ENCODE results near the gene DIABLO. TPM values are rescaled to one million over a fixed set of nuclear protein-coding genes. Genes with fewer than 3 reads are reported as not detected.

Gene DIABLO
- total RNA-seq, 2 donors from 2014 or later = 54.1 to 132 TPM

DNA sequence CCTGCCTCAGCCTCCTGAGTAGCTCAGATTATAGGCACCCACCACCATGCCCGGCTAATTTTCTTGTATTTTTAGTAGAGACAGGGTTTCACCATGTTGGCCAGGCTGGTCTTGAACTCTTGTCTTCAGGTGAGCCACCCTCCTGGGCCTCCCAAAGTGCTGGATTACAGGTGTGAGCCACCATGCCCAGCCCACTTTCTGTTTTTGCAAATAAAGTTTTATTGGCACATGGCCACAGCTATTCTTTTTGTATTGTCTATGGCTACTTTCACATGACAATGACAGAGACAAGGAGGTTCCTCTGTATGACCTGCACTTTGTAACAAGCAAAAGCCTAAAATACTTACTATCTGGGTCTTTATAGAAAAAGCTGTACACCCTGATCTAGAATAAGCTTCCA lies 19.7 kb upstream of the DIABLO start:
- TF ChIP-seq POLR2A (IDR thresholded peaks at IDR 0.05) = no peak
- TF ChIP-seq POLR2AphosphoS5 (IDR thresholded peaks at IDR 0.05) = no peak
- TF ChIP-seq, protein P1, sequence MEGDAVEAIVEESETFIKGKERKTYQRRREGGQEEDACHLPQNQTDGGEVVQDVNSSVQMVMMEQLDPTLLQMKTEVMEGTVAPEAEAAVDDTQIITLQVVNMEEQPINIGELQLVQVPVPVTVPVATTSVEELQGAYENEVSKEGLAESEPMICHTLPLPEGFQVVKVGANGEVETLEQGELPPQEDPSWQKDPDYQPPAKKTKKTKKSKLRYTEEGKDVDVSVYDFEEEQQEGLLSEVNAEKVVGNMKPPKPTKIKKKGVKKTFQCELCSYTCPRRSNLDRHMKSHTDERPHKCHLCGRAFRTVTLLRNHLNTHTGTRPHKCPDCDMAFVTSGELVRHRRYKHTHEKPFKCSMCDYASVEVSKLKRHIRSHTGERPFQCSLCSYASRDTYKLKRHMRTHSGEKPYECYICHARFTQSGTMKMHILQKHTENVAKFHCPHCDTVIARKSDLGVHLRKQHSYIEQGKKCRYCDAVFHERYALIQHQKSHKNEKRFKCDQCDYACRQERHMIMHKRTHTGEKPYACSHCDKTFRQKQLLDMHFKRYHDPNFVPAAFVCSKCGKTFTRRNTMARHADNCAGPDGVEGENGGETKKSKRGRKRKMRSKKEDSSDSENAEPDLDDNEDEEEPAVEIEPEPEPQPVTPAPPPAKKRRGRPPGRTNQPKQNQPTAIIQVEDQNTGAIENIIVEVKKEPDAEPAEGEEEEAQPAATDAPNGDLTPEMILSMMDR (IDR thresholded peaks at IDR 0.05) = no peak
- no peak for DNase-seq (ENCODE audit: low spot score)
- Histone ChIP-seq H3K9me3 (no peaks in the 10 kb centered on the region), H3K4me3 (no peak overlapping the region), H3K36me3 (peaks cover 0 to 7% of the 10 kb centered on the region in 2 donors), H3K27me3 (replicated peaks; ENCODE audit: insufficient read depth) (no peaks in the 10 kb centered on the region), H3K4me1 (replicated peaks) (no peaks in the 10 kb centered on the region), H3K27ac (no peak overlapping the region)
- intact Hi-C loops (cut with DNase I) = no loop called here
- 100% methylated on average over 1 of the region's 1 CpG for WGBS

DNA sequence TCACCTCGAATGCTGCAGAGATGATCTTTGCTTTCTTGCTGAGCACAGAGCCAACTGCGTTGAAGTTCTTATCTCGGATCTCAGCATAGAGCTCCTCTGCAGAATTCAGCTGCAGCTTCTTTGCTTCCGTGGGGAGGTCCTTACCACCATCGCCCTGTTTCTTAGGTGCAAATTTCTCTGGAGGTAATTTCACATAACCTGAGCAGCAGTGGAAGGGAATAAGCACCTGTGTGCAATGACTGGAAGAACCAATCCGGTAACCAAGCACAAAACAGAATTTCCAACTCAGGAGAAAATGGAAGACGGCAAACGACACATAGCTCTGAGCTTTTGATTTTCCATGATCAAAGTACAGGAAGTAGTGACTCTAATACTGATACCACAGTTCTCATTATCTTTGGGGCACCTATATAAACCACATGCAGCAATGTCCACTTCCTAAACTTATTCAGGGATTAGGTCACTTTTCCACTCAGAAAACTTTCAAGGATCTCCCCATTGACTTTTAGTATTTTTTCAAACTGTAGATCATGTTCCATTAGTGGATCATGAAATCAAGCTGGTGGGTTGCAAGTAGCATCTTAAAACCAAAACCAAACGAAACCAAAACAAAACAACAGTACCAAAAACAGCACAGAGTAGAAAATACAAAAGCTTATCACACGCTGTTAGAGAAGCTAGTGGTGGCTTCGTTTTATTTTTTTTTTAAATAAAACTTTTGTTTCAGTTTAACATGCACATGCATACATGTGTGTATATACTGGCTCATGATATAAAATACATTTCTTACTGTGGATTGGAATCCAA lies 18.9 kb upstream of the DIABLO start:
- Histone ChIP-seq H3K4me3 (no peak overlapping the region), H3K4me1 (replicated peaks) (no peaks in the 10 kb centered on the region), H3K27me3 (replicated peaks; ENCODE audit: insufficient read depth) (no peaks in the 10 kb centered on the region), H3K27ac (no peak overlapping the region), H3K36me3 (peaks cover 0 to 7% of the 10 kb centered on the region in 2 donors), H3K9me3 (no peaks in the 10 kb centered on the region)
- 87% methylated on average over 11 of the region's 11 CpGs for WGBS
- DNase-seq (ENCODE audit: low spot score) = no peak
- no peak for TF ChIP-seq POLR2A (IDR thresholded peaks at IDR 0.05)
- TF ChIP-seq POLR2AphosphoS5 (IDR thresholded peaks at IDR 0.05) = no peak
- TF ChIP-seq, protein P1 (IDR thresholded peaks at IDR 0.05) = no peak
- intact Hi-C loops (cut with DNase I) = no loop called here

DNA sequence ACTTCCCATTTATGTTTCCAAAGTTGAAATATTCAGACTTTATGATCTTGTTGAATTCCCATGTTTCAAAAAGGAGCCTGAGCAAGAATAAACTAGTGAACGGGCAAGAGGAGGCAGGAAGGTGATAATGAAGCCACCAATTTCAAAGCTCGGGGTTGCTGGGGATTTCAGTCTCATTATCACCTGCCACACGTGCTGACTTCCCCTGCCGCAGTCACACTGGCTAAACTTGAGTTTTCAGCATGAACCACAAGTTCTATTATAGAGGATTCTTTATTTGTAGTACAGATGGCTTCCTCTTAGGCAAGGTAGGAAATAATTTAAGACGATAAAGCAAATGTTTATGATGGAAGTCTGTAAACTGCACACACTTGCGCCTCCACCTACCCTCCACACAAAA lies 18.1 kb upstream of the DIABLO start:
- DNase-seq (ENCODE audit: low spot score) = no peak
- 86% methylated on average over 6 of the region's 6 CpGs for WGBS
- intact Hi-C loops (cut with DNase I) = no loop called here
- TF ChIP-seq POLR2A (IDR thresholded peaks at IDR 0.05) (no peak), POLR2AphosphoS5 (IDR thresholded peaks at IDR 0.05) (no peak)
- TF ChIP-seq, protein P1 (IDR thresholded peaks at IDR 0.05) = no peak
- no peaks in the 10 kb centered on the region for H3K4me1 ChIP-seq (replicated peaks)
- peaks cover 0 to 7% of the 10 kb centered on the region in 2 donors for H3K36me3 ChIP-seq
- H3K27me3 ChIP-seq (replicated peaks; ENCODE audit: insufficient read depth) = no peaks in the 10 kb centered on the region
- H3K27ac ChIP-seq = no peak overlapping the region
- no peaks in the 10 kb centered on the region for H3K9me3 ChIP-seq
- no peak overlapping the region for H3K4me3 ChIP-seq

DNA sequence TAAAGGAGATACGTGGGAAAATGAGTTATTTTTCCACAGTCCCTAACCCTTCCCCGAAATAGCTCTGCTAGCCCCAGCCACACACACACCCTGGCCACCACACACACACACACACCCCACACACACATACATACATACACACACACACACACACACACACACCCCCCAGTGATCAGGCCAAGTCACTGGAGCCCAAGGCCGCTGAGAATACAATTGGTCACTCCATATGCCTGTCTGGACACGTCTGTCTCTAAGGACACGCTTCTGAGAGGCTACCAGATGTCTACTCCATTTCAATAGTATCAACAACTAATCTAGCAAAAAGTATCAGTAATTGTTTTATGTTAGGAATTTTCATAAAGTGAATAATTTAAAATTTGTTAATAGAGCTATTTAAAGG lies 13.0 kb upstream of the DIABLO start:
- DNase-seq (ENCODE audit: low spot score) = no peak
- no peak overlapping the region for H3K4me3 ChIP-seq
- H3K36me3 ChIP-seq = peaks cover 0 to 7% of the 10 kb centered on the region in 2 donors

More for the DNA sequence above, 13.0 kb upstream of the DIABLO start:
- intact Hi-C loops (cut with DNase I) = no loop called here
- 81% methylated on average over 5 of the region's 5 CpGs for WGBS
- Histone ChIP-seq H3K27me3 (replicated peaks; ENCODE audit: insufficient read depth) (no peaks in the 10 kb centered on the region), H3K9me3 (no peaks in the 10 kb centered on the region), H3K4me1 (replicated peaks) (no peaks in the 10 kb centered on the region), H3K27ac (no peak overlapping the region)
- TF ChIP-seq POLR2AphosphoS5 (IDR thresholded peaks at IDR 0.05) = no peak
- TF ChIP-seq, protein P1 (IDR thresholded peaks at IDR 0.05) = no peak
- no peak for TF ChIP-seq POLR2A (IDR thresholded peaks at IDR 0.05)

All from prostate gland (tissue), 2 donors.